Nephron progenitor cell (in vitro differentiated cells): ENCODE measurements around the gene AFAP1.
A peak's percentile ranks its signal among the peaks of the same experiment; 100 is the strongest.

Source experiments
- DNase-seq: peaks from one replicate; pipeline ENCODE4 v3.0.0; 2021
- H3K27ac Mint-ChIP-seq: 2 replicates; pipeline ENCODE4 v1.8.0; 2021; ENCODE audit warnings: mild to moderate bottlenecking, moderate library complexity, mixed read lengths
- H3K27me3 Mint-ChIP-seq: 2 replicates; pipeline ENCODE4 v1.8.0; 2021; ENCODE audit warnings: mild to moderate bottlenecking, low read depth, mixed read lengths; ENCODE audit not compliant: poor library complexity
- H3K36me3 Mint-ChIP-seq: 2 replicates; pipeline ENCODE4 v1.8.0; 2021; ENCODE audit warnings: low read depth, mixed read lengths
- H3K4me1 Mint-ChIP-seq: 2 replicates; pipeline ENCODE4 v1.8.0; 2021; ENCODE audit warnings: mixed read lengths
- H3K4me3 Mint-ChIP-seq: 2 replicates; pipeline ENCODE4 v1.8.0; 2021; ENCODE audit warnings: mild to moderate bottlenecking, moderate library complexity, mixed read lengths
- H3K9me3 Mint-ChIP-seq: 2 replicates; pipeline ENCODE4 v1.8.0; 2021; ENCODE audit warnings: mild to moderate bottlenecking, moderate library complexity, mixed read lengths
- TF ChIP-seq, protein P1 (sequence below): fragments of 200-600 bp; sonication (generic); IDR thresholded peaks from 2 replicates; pipeline ENCODE4 v1.5.0; 2021; ENCODE audit warnings: antibody characterized with exemption

AFAP1 gene

DNA sequence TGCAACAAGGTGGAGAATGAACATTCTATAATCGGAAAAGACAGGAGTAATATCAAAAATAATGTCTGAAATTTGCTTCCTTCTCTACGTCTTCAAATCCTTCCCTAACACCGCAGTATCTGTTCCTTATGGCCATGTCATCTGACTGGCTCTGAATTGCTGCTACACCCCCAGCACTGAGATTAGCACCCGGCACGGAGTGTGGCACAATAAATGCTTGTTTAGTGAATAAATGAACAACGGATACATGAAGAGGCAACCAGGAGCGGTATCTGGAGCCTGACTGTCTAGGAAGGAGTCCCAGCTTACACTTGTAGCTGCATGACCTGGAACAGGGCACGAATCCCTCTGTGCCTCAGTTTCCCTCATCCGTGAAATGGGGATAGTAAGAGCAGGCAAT lies 164.3 kb downstream of the AFAP1 start:
- peaks cover 73% of the 10 kb centered on the region for H3K36me3 Mint-ChIP-seq
- peak overlapping the region; percentile 3 for H3K27ac Mint-ChIP-seq
- H3K4me1 Mint-ChIP-seq: peaks cover 80% of the 10 kb centered on the region
- H3K4me3 Mint-ChIP-seq: no peak overlapping the region
- TF ChIP-seq, protein P1, sequence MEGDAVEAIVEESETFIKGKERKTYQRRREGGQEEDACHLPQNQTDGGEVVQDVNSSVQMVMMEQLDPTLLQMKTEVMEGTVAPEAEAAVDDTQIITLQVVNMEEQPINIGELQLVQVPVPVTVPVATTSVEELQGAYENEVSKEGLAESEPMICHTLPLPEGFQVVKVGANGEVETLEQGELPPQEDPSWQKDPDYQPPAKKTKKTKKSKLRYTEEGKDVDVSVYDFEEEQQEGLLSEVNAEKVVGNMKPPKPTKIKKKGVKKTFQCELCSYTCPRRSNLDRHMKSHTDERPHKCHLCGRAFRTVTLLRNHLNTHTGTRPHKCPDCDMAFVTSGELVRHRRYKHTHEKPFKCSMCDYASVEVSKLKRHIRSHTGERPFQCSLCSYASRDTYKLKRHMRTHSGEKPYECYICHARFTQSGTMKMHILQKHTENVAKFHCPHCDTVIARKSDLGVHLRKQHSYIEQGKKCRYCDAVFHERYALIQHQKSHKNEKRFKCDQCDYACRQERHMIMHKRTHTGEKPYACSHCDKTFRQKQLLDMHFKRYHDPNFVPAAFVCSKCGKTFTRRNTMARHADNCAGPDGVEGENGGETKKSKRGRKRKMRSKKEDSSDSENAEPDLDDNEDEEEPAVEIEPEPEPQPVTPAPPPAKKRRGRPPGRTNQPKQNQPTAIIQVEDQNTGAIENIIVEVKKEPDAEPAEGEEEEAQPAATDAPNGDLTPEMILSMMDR: no peak
- no peaks in the 10 kb centered on the region for H3K9me3 Mint-ChIP-seq
- H3K27me3 Mint-ChIP-seq: no peaks in the 10 kb centered on the region
- no peak for DNase-seq

DNA sequence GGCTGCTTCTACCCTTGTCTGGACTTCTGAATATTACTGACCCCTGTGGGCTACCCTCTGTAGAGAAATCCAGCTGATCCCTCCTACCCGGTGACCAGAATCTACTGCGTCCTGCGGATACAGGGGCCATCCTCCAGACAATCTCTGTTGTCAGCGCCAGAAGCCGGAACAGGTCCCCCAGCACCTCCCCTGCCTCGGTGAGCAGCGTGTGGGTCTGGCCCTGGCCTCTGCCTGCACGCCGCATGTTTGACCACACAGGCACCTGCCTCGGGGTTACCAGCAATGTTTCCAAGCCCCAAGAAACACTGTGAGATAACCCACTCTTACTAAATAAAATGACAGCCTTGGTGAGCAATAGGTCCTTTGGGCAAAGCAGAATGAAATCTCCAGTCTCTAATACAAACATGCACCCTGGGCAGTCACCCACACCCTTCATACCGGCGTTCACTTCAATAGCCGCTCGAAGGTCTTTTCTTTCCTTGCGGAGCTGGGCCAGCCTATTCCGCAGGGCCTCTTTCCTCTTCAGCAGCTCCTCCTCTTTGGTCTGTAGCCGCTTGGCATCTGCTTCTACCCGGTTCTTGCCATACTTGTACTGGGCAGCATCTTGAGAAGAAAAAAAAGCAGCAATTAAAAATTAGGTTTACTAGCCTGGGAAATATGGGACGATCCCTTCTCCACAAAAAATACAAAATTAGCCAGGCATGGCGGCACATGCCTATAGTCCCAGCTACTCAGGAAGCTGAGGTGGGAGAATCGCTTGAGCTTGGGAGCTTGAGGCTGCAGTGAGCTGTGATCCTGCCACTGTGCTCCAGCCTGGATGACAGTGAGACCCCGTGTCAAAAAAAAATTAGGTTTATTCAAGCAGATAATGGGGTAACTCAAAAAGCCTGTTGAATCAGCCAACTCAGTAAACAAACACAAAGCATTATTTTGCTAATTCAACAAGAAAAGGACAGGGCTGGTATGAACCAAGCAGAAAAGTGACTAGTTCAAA lies 165.1 kb downstream of the AFAP1 start:
- Mint-ChIP-seq H3K9me3 (no peaks in the 10 kb centered on the region), H3K4me3 (no peak overlapping the region), H3K27ac (peak overlapping the region; percentile 55), H3K4me1 (peaks cover 83% of the 10 kb centered on the region), H3K36me3 (peaks cover 75% of the 10 kb centered on the region), H3K27me3 (no peaks in the 10 kb centered on the region)
- TF ChIP-seq, protein P1: no peak
- DNase-seq: no peak

DNA sequence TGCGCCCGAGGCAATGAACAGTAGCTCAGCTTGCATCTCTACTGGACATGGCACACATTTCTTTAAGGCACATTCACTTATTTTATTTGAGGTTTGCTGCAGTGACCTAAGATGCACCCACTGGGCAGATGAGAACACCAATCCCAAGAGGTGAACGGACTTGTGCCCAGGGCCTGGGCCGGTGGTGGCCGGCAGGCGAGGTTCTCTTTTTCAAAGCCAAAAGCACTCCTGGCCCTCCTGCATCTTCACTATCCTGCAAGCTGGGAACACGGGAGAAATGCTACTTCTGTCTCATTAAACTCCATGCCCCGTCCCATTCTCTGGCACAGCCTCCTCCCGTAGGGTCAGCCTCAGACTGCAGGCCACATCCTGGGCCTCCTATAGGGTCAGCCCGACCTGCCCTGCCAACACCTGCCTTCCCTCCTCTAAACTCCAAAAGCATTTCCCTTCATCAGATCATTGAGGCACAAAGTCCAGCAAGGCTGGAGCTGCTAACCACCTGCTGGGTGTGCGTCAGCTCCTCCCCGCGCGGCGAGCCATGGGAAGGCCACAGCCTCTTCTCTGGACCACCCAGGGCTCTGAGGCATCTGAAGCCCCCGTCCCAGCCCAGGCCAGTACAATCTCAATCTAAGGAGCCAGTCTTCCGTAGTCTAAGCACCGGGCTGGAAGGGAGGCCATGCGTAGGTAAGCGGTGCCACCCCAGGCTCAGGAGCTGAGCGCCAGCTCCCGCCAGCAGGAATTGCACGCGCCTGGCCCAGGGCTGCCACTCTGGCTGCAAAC lies 166.1 kb downstream of the AFAP1 start:
- H3K36me3 Mint-ChIP-seq: peaks cover 75% of the 10 kb centered on the region
- TF ChIP-seq, protein P1: no peak
- no peak for DNase-seq
- peaks cover 75% of the 10 kb centered on the region for H3K4me1 Mint-ChIP-seq
- H3K27ac Mint-ChIP-seq: peak overlapping the region; percentile 31
- H3K4me3 Mint-ChIP-seq: no peak overlapping the region
- no peaks in the 10 kb centered on the region for H3K27me3 Mint-ChIP-seq
- no peaks in the 10 kb centered on the region for H3K9me3 Mint-ChIP-seq

DNA sequence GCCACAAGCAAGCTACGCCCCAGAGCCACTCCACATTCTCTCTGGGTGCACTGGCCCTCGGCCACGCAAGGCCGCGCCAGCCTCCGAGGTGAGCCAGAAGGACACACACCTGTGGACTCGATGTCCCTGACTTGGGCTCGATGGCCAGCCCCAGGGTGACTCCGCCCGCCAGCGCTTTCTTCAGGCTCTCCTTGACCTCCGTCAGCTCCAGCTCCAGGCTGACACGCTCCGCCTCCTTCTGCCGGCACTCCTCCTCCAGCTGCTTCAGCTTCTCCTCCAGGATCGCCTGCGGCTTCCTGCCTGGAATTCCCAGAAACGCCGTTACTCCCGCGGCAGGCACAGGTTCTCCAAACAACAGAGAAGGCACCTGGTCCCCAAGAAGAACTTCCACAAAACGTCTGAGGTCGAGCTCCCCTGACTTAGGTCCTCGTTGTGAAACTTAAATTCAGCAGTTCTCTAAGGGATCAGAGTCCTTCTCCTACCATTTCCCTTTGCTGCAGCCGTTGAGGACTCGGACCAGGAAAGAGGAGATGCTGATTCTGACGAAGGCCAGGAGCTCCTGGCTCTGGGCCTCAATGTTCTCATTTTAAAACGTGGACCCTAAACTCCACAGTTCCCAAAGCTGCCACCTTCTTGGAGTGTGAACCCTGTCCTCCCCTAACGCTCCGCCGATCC lies 166.8 kb downstream of the AFAP1 start:
- Mint-ChIP-seq H3K27ac (peak overlapping the region; percentile 86), H3K36me3 (peaks cover 73% of the 10 kb centered on the region), H3K27me3 (no peaks in the 10 kb centered on the region), H3K9me3 (no peaks in the 10 kb centered on the region), H3K4me3 (peak overlapping the region; percentile 46), H3K4me1 (peaks cover 69% of the 10 kb centered on the region)
- TF ChIP-seq, protein P1: no peak
- DNase-seq: peak; percentile 48

DNA sequence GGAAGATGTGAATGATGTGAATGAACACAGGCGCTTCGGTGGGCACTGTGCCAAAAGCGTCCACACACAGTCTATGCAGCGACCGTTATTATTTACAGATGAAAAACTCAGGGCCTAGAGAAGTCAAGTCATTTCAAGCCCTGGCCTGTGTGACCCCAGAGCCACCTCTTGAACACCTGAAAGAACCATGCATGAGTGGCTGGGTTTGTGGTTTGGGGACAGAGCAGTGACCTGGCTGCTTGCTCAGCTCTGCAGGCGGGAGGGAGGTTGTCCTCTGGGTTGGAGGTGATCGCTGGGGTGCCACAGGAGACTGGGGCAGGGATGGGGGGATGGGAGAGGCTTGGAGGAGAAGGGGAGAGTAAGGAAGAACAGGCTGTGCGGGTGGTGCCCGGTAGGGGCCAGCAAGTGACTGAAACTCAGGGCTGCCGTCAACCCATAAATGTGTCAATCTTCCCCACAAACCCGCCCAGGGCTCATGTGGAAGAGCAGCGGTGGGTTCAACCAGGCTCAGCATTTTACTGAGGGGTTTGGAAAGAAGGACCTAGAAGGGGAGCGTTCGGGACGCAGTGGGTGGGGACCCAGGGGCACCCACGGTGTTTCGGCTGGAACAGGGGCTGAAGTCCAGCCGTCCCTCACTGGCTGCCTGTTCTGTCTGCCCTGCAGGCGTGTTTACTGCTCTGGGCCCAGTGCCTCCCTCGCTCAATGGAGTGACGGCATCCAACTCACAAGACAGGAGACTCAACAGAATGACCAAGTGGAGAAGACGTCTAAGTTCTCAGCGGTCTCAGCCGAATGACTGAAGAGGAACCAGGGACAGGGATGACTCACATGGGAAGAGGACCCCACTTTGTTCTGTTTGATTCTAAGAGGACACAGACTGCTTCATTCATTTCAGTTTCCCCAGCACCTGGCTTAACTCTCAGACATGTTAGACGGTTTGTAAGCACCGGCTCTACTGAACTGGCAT lies 167.8 kb downstream of the AFAP1 start:
- H3K27ac Mint-ChIP-seq: peak overlapping the region; percentile 55
- no peaks in the 10 kb centered on the region for H3K27me3 Mint-ChIP-seq
- H3K36me3 Mint-ChIP-seq: peaks cover 76% of the 10 kb centered on the region
- TF ChIP-seq, protein P1: no peak
- H3K9me3 Mint-ChIP-seq: no peaks in the 10 kb centered on the region
- peak overlapping the region; percentile 18 for H3K4me3 Mint-ChIP-seq
- peaks cover 65% of the 10 kb centered on the region for H3K4me1 Mint-ChIP-seq
- peak; percentile 46 for DNase-seq
